ENCODE data around the gene FAM50A. TPM values are rescaled to one million over a fixed set of nuclear protein-coding genes. Genes with fewer than 3 reads are reported as not detected.

Gene FAM50A
- total and polyA plus RNA-seq, 4 donors, result 23.4 to 202 (median 90.4) TPM

- no peaks in the 10 kb centered on the region for H3K27me3 ChIP-seq (ENCODE audit: control insufficient read depth in 3 of 3, insufficient read depth in 3 of 3, low read length in 2 of 3)
- no peak for TF ChIP-seq CTCF (IDR thresholded peaks at IDR 0.05; ENCODE audit: control extremely low read depth, extremely low read depth)
- H3K9me3 ChIP-seq (ENCODE audit: control insufficient read depth in 4 of 4, insufficient read depth in 3 of 4, low read length in 3 of 4), result no peaks in the 10 kb centered on the region
- ATAC-seq (ENCODE audit: insufficient read depth, low FRiP score) (no peak), DNase-seq (no peak)
- H3K4me1 ChIP-seq (ENCODE audit: control insufficient read depth in 5 of 5, insufficient read depth in 5 of 5, low read length in 5 of 5), result peaks cover 0 to 8% (median 0%) of the 10 kb centered on the region in 5 donors
- no peak overlapping the region for H3K4me3 ChIP-seq
- no peak overlapping the region for H3K9ac ChIP-seq (ENCODE audit: insufficient read depth in 1 of 2, low read length in 2 of 2)
- peaks cover 0 to 14% (median 10%) of the 10 kb centered on the region in 4 donors for H3K36me3 ChIP-seq (ENCODE audit: control insufficient read depth in 4 of 4, insufficient read depth in 4 of 4, low read length in 4 of 4)
- H3K27ac ChIP-seq (ENCODE audit: low read depth in 1 of 2, low read length in 1 of 2), result peak overlapping the region; percentile 64 to 70
- WGBS, 2 donors, result 17 to 43% methylated on average over 7 to 10 of the region's 10 CpGs
Observed at GRCh38 chrX:154443479-154443910, 446 bp upstream of the FAM50A start.

- TF ChIP-seq CTCF (IDR thresholded peaks at IDR 0.05; ENCODE audit: control extremely low read depth, extremely low read depth), result no peak
- Histone ChIP-seq H3K4me3 (peak overlapping the region; percentile 61), H3K4me1 (ENCODE audit: control insufficient read depth in 5 of 5, insufficient read depth in 5 of 5, low read length in 5 of 5) (peaks cover 0 to 8% (median 0%) of the 10 kb centered on the region in 5 donors), H3K9ac (ENCODE audit: insufficient read depth in 1 of 2, low read length in 2 of 2) (no peak overlapping the region), H3K9me3 (ENCODE audit: control insufficient read depth in 4 of 4, insufficient read depth in 3 of 4, low read length in 3 of 4) (no peaks in the 10 kb centered on the region), H3K27ac (ENCODE audit: low read depth in 1 of 2, low read length in 1 of 2) (peak overlapping the region; percentile 75 to 82), H3K27me3 (ENCODE audit: control insufficient read depth in 3 of 3, insufficient read depth in 3 of 3, low read length in 2 of 3) (no peaks in the 10 kb centered on the region), H3K36me3 (ENCODE audit: control insufficient read depth in 4 of 4, insufficient read depth in 4 of 4, low read length in 4 of 4) (peaks cover 0 to 23% (median 5%) of the 10 kb centered on the region in 4 donors)
- ATAC-seq (ENCODE audit: insufficient read depth, low FRiP score) (no peak), DNase-seq (no peak)
- 70 to 77% methylated on average over 9 to 13 of the region's 13 CpGs for WGBS, 2 donors
Observed at GRCh38 chrX:154444755-154445246, 860 bp downstream of the FAM50A start.

DNA sequence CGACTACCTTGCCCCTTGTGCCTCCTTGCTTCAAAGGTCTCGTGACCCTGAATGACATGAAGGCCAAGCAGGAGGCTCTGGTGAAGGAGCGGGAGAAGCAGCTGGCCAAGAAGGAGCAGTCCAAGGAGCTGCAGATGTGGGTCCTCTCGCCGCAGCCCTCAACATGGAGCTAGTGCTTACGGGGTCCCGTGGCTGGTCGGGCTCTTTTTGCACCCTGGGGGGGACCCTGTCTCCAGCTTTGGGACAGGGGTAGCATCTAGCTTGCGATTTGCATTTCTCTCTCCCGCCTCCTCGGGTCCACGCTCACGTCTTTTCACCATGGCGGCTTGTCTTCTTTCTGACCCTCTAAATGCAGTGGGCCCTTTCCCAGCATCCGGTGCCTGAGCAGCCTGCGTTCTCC is 1.8 kb downstream of the FAM50A start:
- Histone ChIP-seq H3K4me1 (ENCODE audit: control insufficient read depth in 5 of 5, insufficient read depth in 5 of 5, low read length in 5 of 5) (peaks cover 0 to 8% (median 0%) of the 10 kb centered on the region in 5 donors), H3K36me3 (ENCODE audit: control insufficient read depth in 4 of 4, insufficient read depth in 4 of 4, low read length in 4 of 4) (peaks cover 0 to 23% (median 7%) of the 10 kb centered on the region in 4 donors), H3K27ac (ENCODE audit: low read depth in 1 of 2, low read length in 1 of 2) (no peak overlapping the region), H3K27me3 (ENCODE audit: control insufficient read depth in 3 of 3, insufficient read depth in 3 of 3, low read length in 2 of 3) (no peaks in the 10 kb centered on the region), H3K4me3 (no peak overlapping the region), H3K9me3 (ENCODE audit: control insufficient read depth in 4 of 4, insufficient read depth in 3 of 4, low read length in 3 of 4) (no peaks in the 10 kb centered on the region), H3K9ac (ENCODE audit: insufficient read depth in 1 of 2, low read length in 2 of 2) (no peak overlapping the region)
- TF ChIP-seq CTCF (IDR thresholded peaks at IDR 0.05; ENCODE audit: control extremely low read depth, extremely low read depth), result no peak
- 91 to 95% methylated on average over 14 to 16 of the region's 16 CpGs for WGBS, 2 donors
- ATAC-seq (ENCODE audit: insufficient read depth, low FRiP score), result no peak
- DNase-seq, result no peak

DNA sequence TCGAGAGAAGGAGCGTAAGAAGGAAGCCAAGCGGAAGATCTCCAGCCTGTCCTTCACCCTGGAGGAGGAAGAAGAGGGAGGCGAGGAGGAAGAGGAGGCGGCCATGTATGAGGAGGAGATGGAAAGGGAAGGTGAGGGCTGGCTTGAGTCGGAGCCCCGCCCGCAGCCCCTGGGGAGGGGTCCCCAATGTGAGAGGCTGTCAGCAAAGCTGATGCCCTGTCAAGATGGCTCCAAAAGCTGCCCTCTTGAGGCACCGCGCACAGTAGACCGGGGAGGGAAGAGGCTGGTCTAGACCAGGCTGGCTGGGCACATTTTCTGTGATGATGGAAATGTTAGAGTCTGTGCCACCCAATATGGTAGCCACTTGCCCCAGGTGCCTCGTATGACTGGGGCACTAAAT is 2.5 kb downstream of the FAM50A start:
- no peak overlapping the region for H3K27ac ChIP-seq (ENCODE audit: low read depth in 1 of 2, low read length in 1 of 2)
- DNase-seq (no peak), ATAC-seq (ENCODE audit: insufficient read depth, low FRiP score) (no peak)
- peaks cover 0 to 23% (median 5%) of the 10 kb centered on the region in 4 donors for H3K36me3 ChIP-seq (ENCODE audit: control insufficient read depth in 4 of 4, insufficient read depth in 4 of 4, low read length in 4 of 4)
- H3K9ac ChIP-seq (ENCODE audit: insufficient read depth in 1 of 2, low read length in 2 of 2), result no peak overlapping the region
- H3K9me3 ChIP-seq (ENCODE audit: control insufficient read depth in 4 of 4, insufficient read depth in 3 of 4, low read length in 3 of 4), result no peaks in the 10 kb centered on the region
- no peaks in the 10 kb centered on the region for H3K27me3 ChIP-seq (ENCODE audit: control insufficient read depth in 3 of 3, insufficient read depth in 3 of 3, low read length in 2 of 3)
- WGBS, 2 donors, result 90 to 91% methylated on average over 11 to 12 of the region's 12 CpGs
- peaks cover 0 to 8% (median 0%) of the 10 kb centered on the region in 5 donors for H3K4me1 ChIP-seq (ENCODE audit: control insufficient read depth in 5 of 5, insufficient read depth in 5 of 5, low read length in 5 of 5)
- H3K4me3 ChIP-seq, result no peak overlapping the region
- no peak for TF ChIP-seq CTCF (IDR thresholded peaks at IDR 0.05; ENCODE audit: control extremely low read depth, extremely low read depth)

Measured in lung (tissue), 12 donors.